HFFc6 (cell line): ENCODE results near the gene NAP1L5. TPM values are rescaled to one million over a fixed set of nuclear protein-coding genes. Genes with fewer than 3 reads are reported as not detected.

Experiments used
- DNase-seq: peaks from one replicate; pipeline ENCODE4 v3.0.0-alpha.2; 2018
- H3K27ac Mint-ChIP-seq: 2 replicates; pipeline ENCODE4 v1.8.0; 2020; ENCODE audit warnings: mild to moderate bottlenecking, mixed read lengths
- H3K27me3 Mint-ChIP-seq: 2 replicates; pipeline ENCODE4 v1.8.0; 2021; ENCODE audit warnings: mild to moderate bottlenecking, moderate library complexity, mixed read lengths; ENCODE audit not compliant: insufficient read depth
- H3K36me3 Mint-ChIP-seq: 2 replicates; pipeline ENCODE4 v1.8.0; 2021; ENCODE audit warnings: low read depth, mixed read lengths
- H3K4me1 Mint-ChIP-seq: 2 replicates; pipeline ENCODE4 v1.8.0; 2020; ENCODE audit warnings: low read depth, mixed read lengths
- H3K4me3 Mint-ChIP-seq: 2 replicates; pipeline ENCODE4 v1.8.0; 2020; ENCODE audit warnings: mild to moderate bottlenecking, moderate library complexity, mixed read lengths
- H3K9me3 Mint-ChIP-seq: 2 replicates; pipeline ENCODE4 v1.8.0; 2020; ENCODE audit warnings: mild to moderate bottlenecking, mixed read lengths
- CTCF ChIP-seq: fragments of 200-600 bp; sonication (generic); IDR thresholded peaks from 2 replicates; pipeline ENCODE4 v1.5.0; 2021; ENCODE audit warnings: antibody characterized with exemption, mild to moderate bottlenecking
- total RNA-seq, 6 experiments: library from RNA; stranded (reverse); fragmentation: NEBNext Ultra II Directional; extraction: Animal tissue kit (Norgen Biotek cat#: 25700); gene quantifications; 2 replicates in 1 of 6; 3 replicates in 5 of 6; pipeline ENCODE4 v1.2.3, GENCODE V29; 2021

NAP1L5 gene
- total RNA-seq, 6 experiments from 2014 or later: 14.6 to 20.0 (median 18.3) TPM

DNA sequence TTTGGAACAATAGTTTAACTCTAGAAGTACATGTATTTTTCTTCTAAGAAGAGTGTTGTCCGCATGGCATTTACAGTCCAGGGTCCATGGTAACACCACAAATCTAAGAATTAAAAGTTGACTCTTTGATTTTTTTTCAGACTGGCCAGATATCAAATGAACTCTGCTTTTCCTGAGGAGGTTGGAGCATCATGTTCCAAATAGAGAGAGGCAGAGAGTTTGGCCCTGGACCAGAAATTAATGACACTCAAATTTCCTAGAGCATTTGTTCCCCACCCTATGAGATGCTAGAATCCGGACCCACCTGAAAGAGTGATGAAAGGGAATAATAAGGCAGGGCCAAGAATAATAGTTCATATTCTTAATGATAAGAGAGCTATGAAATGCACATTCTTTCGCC, 47.0 kb upstream of the NAP1L5 start:
- no peak for TF ChIP-seq CTCF
- peaks cover 41% of the 10 kb centered on the region for H3K36me3 Mint-ChIP-seq
- H3K4me1 Mint-ChIP-seq: peaks cover 41% of the 10 kb centered on the region
- H3K27me3 Mint-ChIP-seq: no peaks in the 10 kb centered on the region; the same call in 1 of the 2 replicates
- H3K9me3 Mint-ChIP-seq: no peaks in the 10 kb centered on the region
- H3K27ac Mint-ChIP-seq: peak overlapping the region; percentile 80
- no peak overlapping the region for H3K4me3 Mint-ChIP-seq
- DNase-seq: no peak

GRCh38 chr4:88743696-88744095, 46.1 kb upstream of the NAP1L5 start:
- Mint-ChIP-seq H3K27me3 (no peaks in the 10 kb centered on the region; the same call in 1 of the 2 replicates), H3K9me3 (no peaks in the 10 kb centered on the region), H3K27ac (peak overlapping the region; percentile 80)

GRCh38 chr4:88742561-88742960, 44.9 kb upstream of the NAP1L5 start:
- Mint-ChIP-seq H3K4me1 (peaks cover 45% of the 10 kb centered on the region), H3K36me3 (peaks cover 33% of the 10 kb centered on the region), H3K27ac (peak overlapping the region; percentile 80), H3K4me3 (no peak overlapping the region), H3K9me3 (no peaks in the 10 kb centered on the region), H3K27me3 (no peaks in the 10 kb centered on the region; the same call in 1 of the 2 replicates)
- peak; percentile 19 for DNase-seq
- TF ChIP-seq CTCF: no peak

More at GRCh38 chr4:88743696-88744095, 46.1 kb upstream of the NAP1L5 start:
- Mint-ChIP-seq H3K4me3 (peak overlapping the region; percentile 16; the same call in 1 of the 2 replicates), H3K36me3 (peaks cover 35% of the 10 kb centered on the region), H3K4me1 (peaks cover 41% of the 10 kb centered on the region)
- peak; percentile 91 for DNase-seq
- no peak for TF ChIP-seq CTCF

DNA sequence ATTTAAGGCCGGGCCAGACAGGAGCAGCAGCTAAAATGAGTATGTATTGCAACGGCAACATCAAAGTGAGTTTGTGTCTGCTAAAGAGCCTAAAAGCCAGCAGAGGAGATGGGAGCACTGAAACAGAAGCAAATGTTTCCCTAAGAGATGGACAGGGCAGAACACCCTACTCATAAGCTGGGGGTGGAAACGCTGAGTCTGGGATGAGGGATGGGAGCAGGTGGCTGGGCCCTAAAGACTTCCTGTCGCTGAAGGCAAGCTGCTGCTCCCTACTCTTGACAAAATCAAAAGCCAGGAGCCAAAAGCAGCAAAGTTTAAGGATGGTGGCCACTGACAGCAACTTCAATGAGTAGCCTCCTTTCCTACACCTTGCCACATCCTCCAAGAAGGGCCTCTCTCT, 40.6 kb upstream of the NAP1L5 start:
- no peak for TF ChIP-seq CTCF
- peaks cover 3% of the 10 kb centered on the region; the same call in 1 of the 2 replicates for H3K27me3 Mint-ChIP-seq
- H3K9me3 Mint-ChIP-seq: no peaks in the 10 kb centered on the region
- peaks cover 48% of the 10 kb centered on the region for H3K4me1 Mint-ChIP-seq
- H3K36me3 Mint-ChIP-seq: peaks cover 7% of the 10 kb centered on the region
- H3K27ac Mint-ChIP-seq: no peak overlapping the region
- H3K4me3 Mint-ChIP-seq: no peak overlapping the region
- no peak for DNase-seq

GRCh38 chr4:88737307-88737941, 39.8 kb upstream of the NAP1L5 start:
- peaks cover 3% of the 10 kb centered on the region; the same call in 1 of the 2 replicates for H3K27me3 Mint-ChIP-seq
- TF ChIP-seq CTCF: no peak
- H3K36me3 Mint-ChIP-seq: peaks cover 7% of the 10 kb centered on the region
- H3K4me3 Mint-ChIP-seq: no peak overlapping the region
- H3K4me1 Mint-ChIP-seq: peaks cover 41% of the 10 kb centered on the region
- DNase-seq: no peak
- H3K9me3 Mint-ChIP-seq: no peaks in the 10 kb centered on the region
- H3K27ac Mint-ChIP-seq: no peak overlapping the region
